HG03460 (cell line): ENCODE results near the gene CASZ1.

Source experiments
- ATAC-seq: cut with Tn5 transposase; IDR thresholded peaks from one replicate; pipeline ENCODE4 v1.9.1; 2021; ENCODE audit not compliant: unreplicated experiment

CASZ1 gene

DNA sequence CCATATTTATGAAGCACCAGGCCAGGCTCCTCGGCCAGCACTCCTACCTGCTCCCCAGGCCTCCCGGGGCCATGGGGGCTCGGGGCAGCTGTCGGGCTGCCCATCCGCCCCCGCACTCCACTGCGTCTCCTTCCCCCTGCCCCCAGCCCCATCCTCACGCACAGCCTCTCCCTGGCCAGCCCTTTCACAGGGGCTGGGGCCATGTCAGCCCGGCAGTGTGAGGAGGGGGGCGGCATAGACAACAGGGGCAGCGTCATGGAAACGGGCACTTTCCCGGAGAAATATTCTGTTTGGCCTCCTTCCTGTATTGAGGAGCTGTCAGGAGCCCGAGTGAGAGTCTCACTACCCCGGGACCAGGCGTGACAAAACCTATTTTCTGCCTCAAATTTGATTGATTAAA lies 87.3 kb downstream of the CASZ1 start:
- no peak for ATAC-seq

DNA sequence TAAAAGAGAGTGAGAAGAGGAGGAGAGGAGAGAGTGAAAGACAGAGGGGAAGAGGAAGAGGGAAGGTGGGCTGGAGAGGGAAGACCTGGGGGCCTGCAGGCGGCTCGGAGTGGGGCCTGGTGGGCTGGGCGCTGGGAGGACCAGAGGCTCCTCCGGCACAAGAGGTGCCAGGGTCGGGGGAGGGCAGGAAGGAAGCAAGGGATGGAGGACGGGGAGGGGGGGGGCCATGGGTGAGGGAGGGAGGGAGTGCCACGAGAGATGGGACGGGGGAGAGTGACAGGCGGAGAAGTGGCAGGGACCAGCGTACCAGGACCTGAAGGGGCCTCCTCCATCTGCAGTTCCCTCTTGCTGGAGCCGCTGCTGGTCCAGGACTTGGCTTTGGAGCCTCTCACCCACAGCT lies 87.7 kb downstream of the CASZ1 start:
- no peak for ATAC-seq

DNA sequence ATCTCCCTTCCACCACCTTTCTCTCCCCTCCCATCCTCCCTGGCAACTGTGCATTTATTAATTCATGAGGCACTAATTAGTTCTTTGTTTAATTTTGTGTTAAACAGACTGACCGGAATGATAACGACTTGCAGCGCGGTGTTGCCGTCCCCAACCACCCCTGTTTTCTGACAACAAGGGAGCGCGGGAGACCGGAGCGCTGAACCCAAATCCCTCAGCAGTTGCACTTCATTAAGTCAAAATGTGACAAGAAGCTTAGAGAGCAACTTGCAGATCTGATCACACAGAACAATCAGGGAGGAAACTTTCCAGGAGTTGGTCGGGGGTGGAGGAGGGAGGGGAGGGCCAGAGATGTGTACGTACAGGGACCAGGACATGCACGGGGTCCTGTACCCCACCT lies 89.2 kb downstream of the CASZ1 start:
- ATAC-seq: no peak

DNA sequence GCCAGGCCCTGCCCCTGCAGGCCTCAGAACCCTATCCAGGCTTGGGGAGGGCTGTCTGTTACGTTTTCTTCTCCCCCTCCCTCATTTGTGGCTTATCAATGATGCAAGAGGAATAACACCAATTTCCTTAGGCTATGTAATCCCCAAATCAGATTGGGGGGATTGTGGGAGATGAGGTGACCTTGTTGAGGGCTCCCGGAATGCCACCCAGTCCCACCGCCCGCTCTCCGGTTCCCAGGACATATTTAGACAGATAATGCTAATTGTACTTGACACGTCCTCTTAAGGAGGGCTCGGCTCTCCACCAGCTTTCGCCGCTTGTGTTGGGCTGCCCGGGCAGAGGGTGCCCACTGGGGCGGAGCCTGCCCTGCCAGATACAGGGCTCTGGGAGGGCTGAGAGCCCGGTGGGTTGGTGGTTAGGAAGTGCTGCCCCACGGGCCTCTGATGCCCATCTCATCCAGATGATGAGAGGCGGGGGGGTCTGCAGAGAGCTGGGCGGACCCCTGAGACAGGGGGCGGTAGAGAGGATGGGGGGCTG lies 90.0 kb downstream of the CASZ1 start:
- ATAC-seq: no peak

DNA sequence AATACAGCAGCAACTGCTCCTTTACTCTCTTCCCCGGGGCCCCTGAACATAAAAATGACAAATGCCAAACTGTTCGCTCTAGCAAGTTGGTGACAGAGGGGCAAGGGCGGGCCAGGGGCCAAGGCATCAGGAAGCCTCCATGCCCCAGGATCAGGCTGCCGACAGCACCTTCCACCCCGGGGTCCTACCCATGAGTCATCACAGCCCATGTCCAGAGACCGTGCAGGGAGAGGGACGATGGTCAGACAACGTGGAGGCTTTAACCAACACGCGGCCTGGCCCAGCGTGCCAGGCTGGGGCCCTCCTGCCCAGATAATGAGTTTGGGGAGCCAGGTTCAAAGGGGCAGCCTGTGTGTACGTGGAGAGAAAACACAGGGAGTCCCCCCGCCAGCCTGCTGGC lies 90.5 kb downstream of the CASZ1 start:
- no peak for ATAC-seq

DNA sequence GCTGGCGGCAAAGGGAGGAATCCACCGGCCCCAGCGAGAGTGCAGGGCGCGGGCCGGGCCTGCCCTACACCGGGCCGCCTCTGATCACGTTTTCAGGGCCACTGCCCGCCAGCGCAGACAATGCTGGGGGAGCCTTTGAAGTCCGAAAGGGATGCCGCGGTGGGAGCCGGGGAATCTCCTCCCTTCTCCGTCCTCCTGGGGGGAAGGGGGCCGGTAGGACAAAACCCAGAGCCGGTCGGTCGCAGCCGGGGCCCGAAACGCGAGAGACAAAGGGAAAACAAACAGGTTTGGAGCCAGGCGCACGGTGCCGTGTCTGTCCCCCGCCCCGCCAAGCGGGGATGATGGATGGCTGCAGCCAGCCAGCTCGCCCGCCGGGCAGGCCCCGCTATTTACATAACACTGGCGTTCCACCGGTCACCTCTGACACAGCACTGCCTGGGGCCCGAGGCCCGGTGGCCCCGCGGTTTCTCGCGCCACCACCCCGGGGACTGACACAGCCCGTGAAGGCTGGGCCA lies 92.0 kb downstream of the CASZ1 start:
- ATAC-seq: no peak

DNA sequence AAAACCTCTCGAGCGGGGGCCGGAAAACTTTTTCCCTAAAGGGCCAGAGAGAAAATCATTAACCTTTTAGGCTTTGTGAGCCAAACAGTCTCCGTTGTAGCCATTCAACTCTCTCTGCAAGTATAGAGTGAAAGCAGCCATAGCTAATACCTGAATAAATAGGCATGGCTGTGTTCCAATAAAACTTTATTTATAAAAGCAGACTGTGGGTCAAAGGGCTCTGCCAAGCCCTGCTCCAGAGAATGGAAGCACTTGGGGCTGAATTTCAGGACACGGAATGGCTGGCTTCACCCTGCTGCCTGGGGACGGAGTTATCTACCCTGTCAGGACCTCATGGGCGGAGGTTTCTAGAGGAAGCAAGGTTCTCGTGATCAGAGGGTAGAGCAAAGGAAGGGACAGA lies 92.7 kb downstream of the CASZ1 start:
- no peak for ATAC-seq

DNA sequence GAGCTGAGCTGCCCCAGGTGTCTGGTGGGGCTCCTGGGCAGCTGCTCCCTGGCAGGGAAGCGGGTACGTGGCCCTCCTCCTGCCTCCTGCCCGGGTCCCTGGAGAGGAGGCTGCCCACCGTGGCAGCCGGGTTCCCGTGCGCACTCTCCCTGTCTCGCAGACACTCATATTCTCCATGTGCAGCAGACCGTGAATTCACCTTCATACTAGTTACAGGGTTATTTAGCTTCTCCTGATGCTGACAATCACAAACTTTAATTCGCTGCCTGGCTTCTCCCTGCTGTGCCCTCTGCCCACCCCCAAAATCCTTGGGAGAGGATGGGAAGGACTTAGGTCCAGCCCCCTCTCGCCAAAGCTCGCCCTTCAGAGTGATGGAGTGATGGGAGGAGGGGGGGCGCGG lies 95.3 kb downstream of the CASZ1 start:
- no peak for ATAC-seq

DNA sequence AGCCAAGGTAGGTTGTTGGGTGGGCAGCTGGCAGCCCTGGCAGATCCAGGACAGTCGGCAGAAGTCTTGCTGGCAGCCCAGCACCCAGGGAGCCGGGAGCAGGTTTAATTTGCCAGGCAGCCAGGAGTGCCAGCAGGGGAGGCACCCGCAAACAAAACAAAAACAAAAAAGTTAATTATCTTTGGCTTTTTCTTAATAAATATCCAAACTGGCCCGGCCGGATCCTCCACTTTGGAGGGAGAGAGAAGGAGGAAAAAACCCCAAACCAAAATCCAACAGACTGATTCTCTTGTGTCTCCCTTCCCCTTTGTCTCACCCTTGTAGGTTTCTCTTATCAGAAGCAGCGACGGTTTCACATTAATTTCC lies 97.0 kb downstream of the CASZ1 start:
- ATAC-seq: no peak

DNA sequence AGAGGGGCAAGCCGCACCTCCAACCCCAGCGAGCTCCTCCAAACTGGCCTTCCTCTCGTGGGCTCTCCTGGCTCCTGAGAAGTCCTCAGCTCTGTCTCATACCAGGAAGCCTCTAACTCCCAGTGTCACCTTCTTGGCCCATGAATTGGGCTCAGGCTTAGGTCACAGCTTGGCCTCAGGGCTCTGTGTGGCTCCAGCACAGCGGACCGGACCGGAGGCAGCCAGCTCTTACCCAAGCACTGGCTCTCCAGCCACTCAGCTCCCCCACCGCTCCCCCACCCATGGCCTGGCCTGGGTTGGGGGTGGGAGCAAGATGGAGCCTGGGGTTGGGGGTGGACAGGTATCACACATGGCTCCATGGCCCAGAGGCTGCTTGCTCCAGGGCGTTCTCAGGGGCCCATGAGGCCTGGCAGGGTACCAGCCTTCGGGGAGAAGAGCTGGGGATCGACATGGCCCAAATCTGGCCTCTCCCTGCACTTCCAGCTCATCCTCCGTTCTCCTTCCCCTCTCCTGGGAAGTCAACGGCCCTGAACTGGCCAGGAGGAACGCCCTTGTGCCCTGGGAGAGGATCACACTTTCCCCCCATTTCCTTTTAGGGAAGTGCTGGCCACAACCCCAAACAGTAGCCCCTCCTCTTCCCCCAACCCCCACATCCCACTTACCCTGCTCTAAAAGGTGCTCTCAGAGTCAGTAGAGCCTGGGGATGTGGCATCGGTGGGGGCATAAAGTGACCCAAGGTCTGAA lies 97.5 kb downstream of the CASZ1 start:
- no peak for ATAC-seq

DNA sequence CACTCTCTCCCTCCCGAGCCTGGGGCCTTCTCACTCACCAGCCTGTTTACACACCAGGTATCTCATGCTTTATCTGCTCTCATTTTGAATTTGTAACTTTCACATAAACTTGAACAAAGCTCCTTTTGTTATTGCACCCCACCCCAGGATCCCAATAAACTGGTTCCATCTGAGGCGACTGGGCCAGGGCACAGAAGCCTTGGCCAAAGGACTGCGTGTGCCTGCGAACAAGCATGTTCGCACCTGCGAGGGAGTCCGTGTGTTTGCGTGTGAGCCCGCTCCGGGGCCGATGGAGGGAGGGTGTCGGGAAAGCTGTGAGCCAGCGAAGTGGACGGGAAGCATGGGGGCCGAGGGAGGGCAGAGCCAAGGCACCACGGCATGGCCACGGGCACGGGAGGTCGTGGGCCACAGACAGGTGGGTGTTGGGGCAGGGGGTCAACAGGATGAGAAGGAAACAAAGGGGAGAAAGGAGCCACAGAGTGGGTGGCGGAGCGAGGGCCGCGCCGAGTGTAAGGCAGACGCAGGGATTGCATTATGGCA lies 98.8 kb downstream of the CASZ1 start:
- ATAC-seq: no peak

DNA sequence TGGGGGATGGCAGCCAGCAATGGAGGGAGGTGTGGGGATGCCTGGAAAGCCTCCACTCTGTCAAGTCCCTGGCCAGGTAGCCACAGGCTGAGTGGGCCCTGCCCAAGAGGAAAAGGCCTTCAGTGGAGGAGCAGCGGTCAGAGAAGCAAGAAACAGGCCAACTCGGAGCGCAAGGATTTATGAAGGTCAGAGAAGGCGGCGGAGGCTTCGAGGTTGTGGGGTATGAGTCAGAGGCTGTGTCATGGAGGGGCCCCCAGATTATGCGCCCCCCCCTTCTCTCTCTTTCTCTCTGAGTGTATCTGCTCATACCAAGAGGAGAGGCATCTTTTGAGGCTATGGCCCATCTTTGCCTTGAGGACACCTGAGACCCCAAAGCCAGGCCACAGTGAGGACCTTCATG lies 99.5 kb downstream of the CASZ1 start:
- ATAC-seq: no peak

DNA sequence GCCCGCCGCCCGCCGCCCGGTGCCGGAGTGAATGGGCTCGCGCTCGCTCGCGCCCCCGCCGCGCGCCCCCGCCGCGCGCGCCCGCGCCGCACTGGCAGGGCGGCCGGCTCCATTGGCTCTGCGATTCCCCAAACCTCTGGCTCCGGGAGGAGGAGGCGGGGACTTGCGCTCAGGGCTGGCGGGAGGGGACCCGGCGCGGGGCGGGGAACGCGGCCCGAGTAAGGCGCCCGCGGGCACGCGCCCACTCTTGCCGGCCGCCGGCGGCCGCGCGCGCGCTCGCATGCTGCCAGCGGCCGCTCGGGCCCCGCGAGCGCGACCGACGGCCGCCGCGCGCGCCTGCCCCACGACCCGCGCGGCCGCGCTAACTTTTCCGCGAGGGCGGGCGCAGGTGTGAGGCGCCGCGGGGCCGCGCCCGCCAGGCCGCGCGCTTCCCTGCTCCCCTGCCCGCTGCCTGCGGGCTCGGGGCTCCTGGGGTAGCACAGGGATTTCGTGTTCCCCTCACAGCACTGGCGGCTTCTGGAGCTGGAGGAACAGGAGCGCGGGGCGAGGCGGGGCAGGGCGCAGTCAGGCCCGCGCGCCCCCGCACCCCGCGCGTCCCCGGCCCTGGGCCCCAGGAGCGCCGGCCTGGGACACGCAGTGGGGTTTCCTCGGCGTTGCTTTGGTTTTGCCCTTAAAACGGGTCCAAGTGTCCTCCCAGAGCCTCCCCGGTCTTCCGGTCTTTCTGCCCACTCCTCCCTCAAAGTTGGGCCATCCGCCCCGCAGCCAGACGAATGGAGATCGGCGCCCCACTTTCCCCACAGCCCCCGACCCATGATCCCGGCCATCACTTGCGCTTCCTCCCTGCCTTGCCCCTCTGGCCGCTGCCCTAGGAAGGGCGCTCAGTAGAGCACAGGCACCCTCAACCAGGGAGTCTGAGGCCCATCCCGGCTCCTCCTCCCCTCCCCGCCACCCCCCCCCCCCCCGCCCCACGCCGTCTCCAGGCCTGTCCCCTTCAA lies 101.5 kb downstream of the CASZ1 start:
- peak; percentile 42 for ATAC-seq

DNA sequence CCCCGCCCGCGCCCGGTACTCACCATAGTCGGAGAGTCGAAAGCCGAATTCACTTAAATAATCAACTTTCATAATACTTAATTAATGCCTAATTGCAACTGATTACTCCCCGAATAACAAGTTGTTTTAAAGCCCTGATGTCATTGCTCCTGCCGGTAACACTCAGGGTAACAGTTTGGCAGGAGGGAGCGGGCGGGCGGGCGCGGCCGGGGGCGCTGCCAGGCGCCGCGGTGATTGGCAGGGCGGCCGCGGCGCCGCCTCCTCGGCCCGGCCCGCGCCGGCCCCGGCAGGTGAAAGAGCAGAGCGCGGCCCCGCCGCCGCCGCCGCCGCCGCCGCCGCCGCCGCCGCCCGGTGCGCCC lies 102.2 kb downstream of the CASZ1 start:
- ATAC-seq: peak; percentile 40

DNA sequence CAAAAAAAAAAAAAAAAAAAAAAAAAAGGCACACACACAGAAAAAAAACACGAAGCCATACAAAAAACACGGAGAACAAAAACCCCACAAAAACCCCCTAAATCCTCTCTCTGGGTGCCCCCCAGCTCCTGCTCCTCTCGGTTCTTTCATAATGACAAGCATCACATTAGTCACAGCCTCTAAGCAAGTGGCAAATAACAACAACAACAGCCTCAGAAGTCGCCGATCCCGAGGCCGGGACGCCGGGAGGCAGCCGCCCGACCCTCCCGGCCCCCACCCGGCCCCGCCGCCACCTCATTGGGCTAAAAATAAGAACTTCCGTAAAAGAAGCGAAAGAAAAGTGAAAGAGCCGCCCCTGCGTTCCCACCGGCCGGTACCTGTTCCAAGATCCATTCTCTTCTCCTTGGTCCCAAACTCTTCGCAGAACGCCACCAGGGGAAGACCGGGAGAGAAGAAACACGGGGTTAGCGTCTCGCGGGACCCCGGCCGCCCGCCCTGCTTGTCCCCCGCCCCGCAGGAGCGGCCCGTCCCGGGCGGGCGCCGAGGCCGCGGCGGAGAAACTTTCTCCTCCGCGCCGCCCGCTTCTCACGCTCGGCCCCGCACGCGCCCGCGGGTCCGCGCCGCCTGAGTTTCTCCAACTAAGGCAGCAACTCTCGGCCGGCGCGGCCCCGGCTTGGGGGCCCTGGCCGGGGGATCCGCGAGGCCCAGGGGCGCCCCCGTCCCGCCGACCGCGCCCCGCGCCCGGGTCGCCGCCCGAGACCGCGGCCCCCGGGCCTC lies 102.8 kb downstream of the CASZ1 start:
- no peak for ATAC-seq

DNA sequence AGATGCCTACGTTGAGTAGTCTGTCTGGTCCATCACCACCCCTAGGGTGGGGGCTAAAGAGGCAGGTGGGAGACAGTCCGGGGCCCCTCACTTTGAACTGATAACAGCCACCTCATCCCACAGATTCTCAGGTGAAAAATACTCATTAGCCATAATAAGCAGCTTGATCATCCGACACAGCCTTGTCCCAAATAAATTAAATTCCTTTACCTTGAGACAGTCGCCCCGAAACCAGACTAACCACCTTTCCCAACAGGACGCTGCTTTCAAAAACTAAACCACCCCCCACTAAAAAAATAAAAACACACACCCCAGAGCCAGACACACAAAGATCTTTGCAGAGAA lies 103.3 kb downstream of the CASZ1 start:
- ATAC-seq: no peak

DNA sequence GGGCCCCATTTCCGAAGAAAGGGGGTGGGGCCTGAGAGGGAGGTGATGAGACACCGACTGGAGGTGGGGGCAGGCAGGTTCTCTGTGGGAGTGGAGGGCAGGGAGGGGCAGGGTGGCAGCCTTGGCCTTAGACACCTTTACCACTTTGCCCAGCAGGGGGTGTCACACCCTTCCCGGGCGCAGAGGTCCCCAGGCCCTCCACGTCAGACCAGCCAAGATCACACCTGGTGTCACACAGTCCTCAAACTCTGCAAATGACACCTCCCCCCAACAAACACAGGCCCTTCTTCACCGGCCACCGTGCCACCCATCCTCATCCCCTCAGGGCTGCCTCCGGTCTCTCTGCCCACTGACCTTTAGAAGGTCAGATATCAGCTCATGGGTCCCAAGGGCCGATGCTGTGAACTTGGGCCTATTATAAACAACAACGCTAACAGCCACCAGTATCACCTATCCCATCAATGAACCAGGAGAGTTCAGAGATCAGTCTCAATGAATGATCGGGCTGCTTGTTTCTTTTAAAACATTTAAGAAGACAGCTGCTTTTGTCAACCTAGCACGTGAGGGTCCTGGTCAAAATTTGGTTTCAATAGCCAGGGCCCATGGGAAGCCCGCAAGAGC lies 103.9 kb downstream of the CASZ1 start:
- ATAC-seq: no peak

DNA sequence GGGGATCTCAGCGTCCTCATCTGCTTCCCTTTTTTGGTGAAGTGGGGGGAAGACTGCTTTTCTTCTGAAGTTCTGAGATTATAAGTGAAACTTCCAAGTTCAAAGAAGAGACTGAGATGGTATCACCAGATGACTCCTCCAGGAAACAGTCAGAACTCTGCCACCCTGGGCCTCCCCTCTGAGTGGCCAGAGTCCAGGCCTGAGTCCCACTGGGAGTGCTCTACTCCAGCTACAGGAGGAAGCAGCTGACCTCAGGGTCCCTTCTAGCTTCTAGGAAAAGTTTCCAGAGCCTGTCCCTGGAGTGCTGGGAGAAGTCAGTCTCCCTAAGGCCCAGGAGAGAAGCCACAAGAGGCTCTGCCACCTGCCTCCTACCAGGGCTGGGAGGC lies 104.7 kb downstream of the CASZ1 start:
- ATAC-seq: no peak

DNA sequence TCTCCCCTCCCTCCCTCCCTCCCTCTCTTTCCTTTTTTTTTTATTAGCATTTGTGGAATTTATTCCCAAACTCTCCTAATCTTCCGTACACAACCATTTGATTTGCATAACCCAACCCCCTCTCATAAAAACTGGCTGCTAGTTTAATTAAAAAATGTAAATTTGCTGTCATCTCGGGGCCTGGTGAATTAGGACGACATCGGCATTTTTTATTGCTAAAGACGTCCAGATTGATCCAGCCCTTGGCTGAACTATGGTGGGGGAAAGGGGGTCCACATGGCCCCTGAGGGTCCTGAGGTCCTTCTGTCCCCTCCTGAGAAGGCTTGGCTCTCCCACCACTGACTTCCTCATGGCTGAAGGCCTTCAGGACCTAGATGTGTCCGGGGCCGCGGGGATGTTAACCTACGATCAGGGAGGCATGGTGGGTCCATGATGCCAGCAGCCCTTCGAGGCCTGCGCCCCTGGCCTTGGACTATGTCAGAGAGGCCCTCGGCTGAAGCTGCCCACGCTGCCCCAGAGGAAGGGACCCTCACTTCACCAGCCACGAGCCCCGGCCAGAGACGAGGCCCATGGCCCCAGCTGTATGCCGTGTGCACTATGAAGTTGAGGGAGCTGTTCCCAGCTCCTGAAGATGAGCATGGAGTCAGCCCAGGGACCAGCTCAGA lies 105.2 kb downstream of the CASZ1 start:
- ATAC-seq: no peak

DNA sequence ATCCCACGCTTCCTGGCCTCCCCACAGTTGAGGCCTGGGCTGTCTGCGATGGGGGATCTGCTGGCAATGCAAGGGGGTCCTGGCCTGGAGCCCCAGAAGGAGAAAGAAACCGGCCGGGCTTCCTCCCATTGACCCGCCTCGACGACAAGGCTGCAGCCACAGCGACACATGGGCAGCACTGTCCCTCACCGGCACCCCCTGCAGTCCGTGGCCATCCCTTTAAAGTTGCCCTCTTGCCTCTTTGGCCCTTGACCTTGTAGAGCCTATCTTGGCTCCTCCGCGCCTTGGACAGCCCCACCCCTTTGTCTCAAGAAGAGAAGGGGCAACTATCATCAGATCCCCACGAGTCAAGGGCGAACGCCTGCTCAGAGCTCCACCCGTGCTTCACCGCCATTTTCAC lies 106.0 kb downstream of the CASZ1 start:
- no peak for ATAC-seq
